K562 (cell line): ENCODE results near the gene SOX15. TPM values are rescaled to one million over a fixed set of nuclear protein-coding genes. Genes with fewer than 3 reads are reported as not detected.

Experiments used
- ARID1B ChIP-seq: fragments of 450-650 bp; IDR thresholded peaks from 2 replicates; pipeline ENCODE4 v1.6.1; 2016; ENCODE audit warnings: antibody characterized with exemption, mild to moderate bottlenecking, inconsistent platforms
- BDP1 ChIP-seq: IDR thresholded peaks from 3 replicates; pipeline ENCODE4 v1.6.1; 2011; ENCODE audit not compliant: insufficient read length, insufficient read depth
- COPS2 ChIP-seq: fragments of 450-650 bp; conservative IDR thresholded peaks from 2 replicates; pipeline ENCODE4 v1.6.1; 2016; ENCODE audit warnings: mild to moderate bottlenecking, moderate library complexity
- HMGN3 ChIP-seq: IDR thresholded peaks from 2 replicates; pipeline ENCODE4 v1.6.1; 2011; ENCODE audit warnings: borderline replicate concordance, low read depth, mild to moderate bottlenecking, mixed read lengths, low read length; ENCODE audit not compliant: insufficient read length; ENCODE audit errors: extremely low read depth
- HNRNPLL ChIP-seq: fragments of 200-400 bp; formaldehyde crosslinking; IDR thresholded peaks from 2 replicates; pipeline ENCODE4 v1.6.1; 2017; ENCODE audit warnings: low read length, low read depth, mild to moderate bottlenecking; ENCODE audit not compliant: poor library complexity, severe bottlenecking
- PCBP1 ChIP-seq: fragments of 200-400 bp; formaldehyde crosslinking; IDR thresholded peaks from 2 replicates; pipeline ENCODE4 v1.6.1; 2018; ENCODE audit warnings: mild to moderate bottlenecking, low read depth, low read length; ENCODE audit not compliant: poor library complexity, severe bottlenecking
- RAD21 ChIP-seq, 2 experiments: fragments of 250-450 bp in 1 of 2; fragments of 450-650 bp in 1 of 2; sonication (Bioruptor Pico) in 1 of 2; formaldehyde crosslinking in 1 of 2; IDR thresholded peaks in 1 of 2; conservative IDR thresholded peaks in 1 of 2; 2 replicates each; pipeline versions ENCODE4 v1.4.0 to v1.8.0; 2020 to 2022; ENCODE audit warnings: mild to moderate bottlenecking in 2 of 2, moderate library complexity in 1 of 2
- RBFOX2 ChIP-seq: fragments of 200-400 bp; formaldehyde crosslinking; IDR thresholded peaks from 2 replicates; pipeline ENCODE4 v1.6.1; 2017; ENCODE audit warnings: low read depth, mild to moderate bottlenecking, low read length, moderate library complexity
- RFX5 ChIP-seq: IDR thresholded peaks from 2 replicates; pipeline ENCODE4 v1.6.1; 2011; ENCODE audit warnings: low read depth, mild to moderate bottlenecking, improper control_type of control experiment, low read length
- RNF2 ChIP-seq: sonication (generic); IDR thresholded peaks from 2 replicates; pipeline ENCODE4 v1.6.1; 2016
- SAP30 ChIP-seq: fragments of 200-600 bp; sonication (generic); IDR thresholded peaks from 2 replicates; pipeline ENCODE4 v1.6.1; 2012; ENCODE audit warnings: borderline replicate concordance, low read depth, mild to moderate bottlenecking, moderate library complexity, low read length, control low read depth, inconsistent platforms; ENCODE audit not compliant: insufficient read depth, poor library complexity, severe bottlenecking
- SP1 ChIP-seq: sonication (generic); formaldehyde crosslinking; IDR thresholded peaks from 2 replicates; pipeline ENCODE4 v1.8.1; 2022; ENCODE audit warnings: mild to moderate bottlenecking, missing genetic modification reagents
- STAG1 ChIP-seq: sonication (generic); formaldehyde crosslinking; IDR thresholded peaks from 2 replicates; pipeline ENCODE4 v1.5.0; 2020; ENCODE audit warnings: missing genetic modification reagents, borderline replicate concordance
- VEZF1 ChIP-seq: fragments of 200-800 bp; sonication (Bioruptor generic); IDR thresholded peaks from 2 replicates; pipeline ENCODE4 v1.6.1; 2017; ENCODE audit warnings: missing genetic modification characterization, missing compliant biosample characterization
- WHSC1 ChIP-seq: IDR thresholded peaks from one replicate; pipeline ENCODE4 v1.6.1; 2012; ENCODE audit warnings: low read length, control low read depth, inconsistent platforms
- ZNF398 ChIP-seq: fragments of 250-450 bp; sonication (Bioruptor Pico); IDR thresholded peaks from 2 replicates; pipeline ENCODE4 v1.8.0; 2021; ENCODE audit warnings: moderate library complexity, mild to moderate bottlenecking, inconsistent platforms
- ZSCAN29 ChIP-seq: fragments of 450-650 bp; IDR thresholded peaks from 2 replicates; pipeline ENCODE4 v1.6.1; 2017
- polyA plus RNA-seq, 8 experiments: library from polyadenylated mRNA; depleted of rRNA in 4 of 8; stranded (reverse) in 5 of 8; unstranded in 3 of 8; fragments of >200 nt; fragmentation: Nextera tagmentation in 2 of 8; fragmentation: Illumina TruSeq in 1 of 8; extraction: Ambion mirVana in 2 of 8; extraction: Trizol in 1 of 8; gene quantifications; 2 replicates each; pipeline versions ENCODE4 v1.2.1 to v1.2.3, GENCODE V29; 2011 to 2014; ENCODE audit warnings: inconsistent platforms in 1 of 8, missing spikeins in 1 of 8
- total RNA-seq, 7 experiments: library from RNA; depleted of rRNA in 6 of 7; stranded (reverse); fragments of >200 nt in 6 of 7; fragmentation: Illumina TruSeq in 2 of 7; extraction: Trizol in 2 of 7; gene quantifications; 2 replicates each; pipeline versions ENCODE4 v1.2.1 to v1.2.3, GENCODE V29; 2011 to 2021; ENCODE audit warnings: low replicate concordance in 1 of 7
- TF ChIP-seq, protein P1 (sequence below), 3 experiments: IDR thresholded peaks in 2 of 3; conservative IDR thresholded peaks in 1 of 3; 2 replicates each; pipeline ENCODE4 v1.5.1; 2011 to 2012; ENCODE audit warnings: low read length in 3 of 3, mild to moderate bottlenecking in 3 of 3, control low read depth in 2 of 3, improper control_type of control experiment in 1 of 3, inconsistent platforms in 1 of 3, low read depth in 1 of 3, mixed read lengths in 1 of 3, moderate library complexity in 1 of 3; ENCODE audit not compliant: insufficient read depth in 2 of 3
- TF ChIP-seq, protein P2 (sequence below): fragments of 450-650 bp; IDR thresholded peaks from 2 replicates; pipeline ENCODE4 v1.6.1; 2016; ENCODE audit warnings: antibody characterized with exemption
- TF ChIP-seq, protein P3 (sequence below): sonication (generic); formaldehyde crosslinking; IDR thresholded peaks from 2 replicates; pipeline ENCODE4 v1.8.0; 2022; ENCODE audit warnings: mild to moderate bottlenecking, low read depth, missing genetic modification reagents

SOX15 gene
- total and polyA plus RNA-seq, 9 of the 15 experiments (the other 6 are each of a cell fraction or from before 2014, with no cell fraction given) = 0.07 to 0.33 (median 0.19) TPM; not detected in 5

GRCh38 chr17:7561028-7561575, 28.8 kb downstream of the SOX15 start (continued):
- no peak for TF ChIP-seq ZNF398
- TF ChIP-seq STAG1 (CRISPR knock-in tag) = peak; percentile 72
- no peak for TF ChIP-seq WHSC1
- no peak for TF ChIP-seq HNRNPLL
- no peak for TF ChIP-seq RBFOX2
- TF ChIP-seq SAP30 = peak; percentile 38
- TF ChIP-seq, protein P1, sequence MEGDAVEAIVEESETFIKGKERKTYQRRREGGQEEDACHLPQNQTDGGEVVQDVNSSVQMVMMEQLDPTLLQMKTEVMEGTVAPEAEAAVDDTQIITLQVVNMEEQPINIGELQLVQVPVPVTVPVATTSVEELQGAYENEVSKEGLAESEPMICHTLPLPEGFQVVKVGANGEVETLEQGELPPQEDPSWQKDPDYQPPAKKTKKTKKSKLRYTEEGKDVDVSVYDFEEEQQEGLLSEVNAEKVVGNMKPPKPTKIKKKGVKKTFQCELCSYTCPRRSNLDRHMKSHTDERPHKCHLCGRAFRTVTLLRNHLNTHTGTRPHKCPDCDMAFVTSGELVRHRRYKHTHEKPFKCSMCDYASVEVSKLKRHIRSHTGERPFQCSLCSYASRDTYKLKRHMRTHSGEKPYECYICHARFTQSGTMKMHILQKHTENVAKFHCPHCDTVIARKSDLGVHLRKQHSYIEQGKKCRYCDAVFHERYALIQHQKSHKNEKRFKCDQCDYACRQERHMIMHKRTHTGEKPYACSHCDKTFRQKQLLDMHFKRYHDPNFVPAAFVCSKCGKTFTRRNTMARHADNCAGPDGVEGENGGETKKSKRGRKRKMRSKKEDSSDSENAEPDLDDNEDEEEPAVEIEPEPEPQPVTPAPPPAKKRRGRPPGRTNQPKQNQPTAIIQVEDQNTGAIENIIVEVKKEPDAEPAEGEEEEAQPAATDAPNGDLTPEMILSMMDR (IDR thresholded peaks at IDR 0.05 in 2 of 3, conservative IDR thresholded peaks at IDR 0.05 in 1 of 3; ENCODE audit: insufficient read depth in 2 of 3, low read depth in 1 of 3, low read length in 3 of 3) = peak; percentile 76 to 86 (median 79)
- 0 out of 2 replicates have a peak, but pooled peaks have one; percentile 19 for TF ChIP-seq ZSCAN29
- no peak; the same call in none of the 2 replicates for TF ChIP-seq VEZF1 (CRISPR knock-in tag)
- TF ChIP-seq, protein P2, sequence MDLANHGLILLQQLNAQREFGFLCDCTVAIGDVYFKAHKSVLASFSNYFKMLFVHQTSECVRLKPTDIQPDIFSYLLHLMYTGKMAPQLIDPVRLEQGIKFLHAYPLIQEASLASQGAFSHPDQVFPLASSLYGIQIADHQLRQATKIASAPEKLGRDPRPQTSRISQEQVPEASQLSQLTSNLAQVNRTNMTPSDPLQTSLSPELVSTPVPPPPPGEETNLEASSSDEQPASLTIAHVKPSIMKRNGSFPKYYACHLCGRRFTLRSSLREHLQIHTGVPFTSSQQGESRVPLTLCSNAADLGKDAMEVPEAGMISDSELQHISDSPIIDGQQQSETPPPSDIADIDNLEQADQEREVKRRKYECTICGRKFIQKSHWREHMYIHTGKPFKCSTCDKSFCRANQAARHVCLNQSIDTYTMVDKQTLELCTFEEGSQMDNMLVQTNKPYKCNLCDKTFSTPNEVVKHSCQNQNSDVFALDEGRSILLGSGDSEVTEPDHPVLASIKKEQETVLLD = no peak
- TF ChIP-seq BDP1 = no peak
- TF ChIP-seq RNF2 = no peak
- no peak for TF ChIP-seq RFX5
- peak; percentile 77 to 79 for TF ChIP-seq RAD21 (CRISPR knock-in tag; conservative IDR thresholded peaks at IDR 0.05 in 1 of 2, IDR thresholded peaks at IDR 0.05 in 1 of 2)
- TF ChIP-seq, protein P3, sequence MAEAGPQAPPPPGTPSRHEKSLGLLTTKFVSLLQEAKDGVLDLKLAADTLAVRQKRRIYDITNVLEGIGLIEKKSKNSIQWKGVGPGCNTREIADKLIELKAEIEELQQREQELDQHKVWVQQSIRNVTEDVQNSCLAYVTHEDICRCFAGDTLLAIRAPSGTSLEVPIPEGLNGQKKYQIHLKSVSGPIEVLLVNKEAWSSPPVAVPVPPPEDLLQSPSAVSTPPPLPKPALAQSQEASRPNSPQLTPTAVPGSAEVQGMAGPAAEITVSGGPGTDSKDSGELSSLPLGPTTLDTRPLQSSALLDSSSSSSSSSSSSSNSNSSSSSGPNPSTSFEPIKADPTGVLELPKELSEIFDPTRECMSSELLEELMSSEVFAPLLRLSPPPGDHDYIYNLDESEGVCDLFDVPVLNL (CRISPR knock-in tag) = no peak
- TF ChIP-seq PCBP1 = no peak
- TF ChIP-seq SP1 (CRISPR knock-in tag) = peak; percentile 46
- TF ChIP-seq HMGN3 = no peak
- TF ChIP-seq COPS2 = no peak
- TF ChIP-seq ARID1B = peak; percentile 15; the same call in 1 of the 2 replicates
